Measurements from ENCODE around the gene SCUBE2. TPM values are rescaled to one million over a fixed set of nuclear protein-coding genes. Genes with fewer than 3 reads are reported as not detected.
"Not testable (repeated sequence)": the region's sequence is repeated elsewhere in the genome, so short reads cannot be mapped to it uniquely, and the experiment has no call there.

The SCUBE2 gene
- total RNA-seq, 1 donor, result 0.54 TPM

DNA sequence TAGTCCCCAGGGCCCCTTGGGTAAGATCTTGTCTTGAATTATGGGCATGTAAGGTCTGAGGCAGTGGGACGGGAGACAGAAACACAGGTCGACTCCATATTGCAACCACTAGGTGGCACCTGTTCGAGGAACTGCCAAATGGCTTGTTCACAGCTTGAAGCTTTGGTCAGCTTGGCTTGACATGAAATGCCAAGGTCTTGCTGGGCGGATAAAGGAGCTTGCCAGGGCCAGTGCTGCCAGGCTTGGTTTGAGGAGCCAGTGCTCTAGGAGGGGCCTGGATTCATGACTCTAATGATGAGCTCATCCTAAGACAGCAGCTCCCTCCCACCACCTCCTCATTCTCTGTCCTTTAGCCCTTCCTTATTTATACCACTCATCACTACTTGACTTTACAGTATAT, 75.7 kb downstream of the SCUBE2 start:
- TF ChIP-seq, protein P1, sequence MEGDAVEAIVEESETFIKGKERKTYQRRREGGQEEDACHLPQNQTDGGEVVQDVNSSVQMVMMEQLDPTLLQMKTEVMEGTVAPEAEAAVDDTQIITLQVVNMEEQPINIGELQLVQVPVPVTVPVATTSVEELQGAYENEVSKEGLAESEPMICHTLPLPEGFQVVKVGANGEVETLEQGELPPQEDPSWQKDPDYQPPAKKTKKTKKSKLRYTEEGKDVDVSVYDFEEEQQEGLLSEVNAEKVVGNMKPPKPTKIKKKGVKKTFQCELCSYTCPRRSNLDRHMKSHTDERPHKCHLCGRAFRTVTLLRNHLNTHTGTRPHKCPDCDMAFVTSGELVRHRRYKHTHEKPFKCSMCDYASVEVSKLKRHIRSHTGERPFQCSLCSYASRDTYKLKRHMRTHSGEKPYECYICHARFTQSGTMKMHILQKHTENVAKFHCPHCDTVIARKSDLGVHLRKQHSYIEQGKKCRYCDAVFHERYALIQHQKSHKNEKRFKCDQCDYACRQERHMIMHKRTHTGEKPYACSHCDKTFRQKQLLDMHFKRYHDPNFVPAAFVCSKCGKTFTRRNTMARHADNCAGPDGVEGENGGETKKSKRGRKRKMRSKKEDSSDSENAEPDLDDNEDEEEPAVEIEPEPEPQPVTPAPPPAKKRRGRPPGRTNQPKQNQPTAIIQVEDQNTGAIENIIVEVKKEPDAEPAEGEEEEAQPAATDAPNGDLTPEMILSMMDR (IDR thresholded peaks at IDR 0.05; ENCODE audit: insufficient read depth, low read length), result peak; percentile 79
- no peak overlapping the region for H3K4me3 ChIP-seq (ENCODE audit: low read depth, low read length)
- peak; percentile 83 for DNase-seq (ENCODE audit: low read depth)

DNA sequence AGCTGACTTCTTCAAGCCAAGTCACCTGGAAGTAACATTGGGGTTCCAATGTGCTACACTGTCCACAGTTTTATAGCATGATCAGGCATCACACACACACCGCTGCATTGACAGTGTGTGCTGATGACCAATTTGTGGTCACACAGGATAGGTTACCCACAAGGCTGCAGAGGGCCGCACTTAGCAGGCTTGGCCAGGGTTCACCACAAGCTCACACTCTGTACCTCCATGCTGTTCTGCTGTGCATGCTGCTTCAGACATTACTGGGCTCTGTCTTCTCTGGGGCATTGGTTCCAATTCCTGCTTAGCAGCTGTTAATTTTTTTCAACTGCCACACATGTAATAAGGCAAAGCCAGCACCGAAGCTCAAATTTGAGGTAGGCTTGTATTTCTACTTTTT, 76.6 kb downstream of the SCUBE2 start:
- H3K4me3 ChIP-seq (ENCODE audit: low read depth, low read length), result no peak overlapping the region
- TF ChIP-seq, protein P1 (IDR thresholded peaks at IDR 0.05; ENCODE audit: insufficient read depth, low read length), result no peak
- no peak for DNase-seq (ENCODE audit: low read depth)

DNA sequence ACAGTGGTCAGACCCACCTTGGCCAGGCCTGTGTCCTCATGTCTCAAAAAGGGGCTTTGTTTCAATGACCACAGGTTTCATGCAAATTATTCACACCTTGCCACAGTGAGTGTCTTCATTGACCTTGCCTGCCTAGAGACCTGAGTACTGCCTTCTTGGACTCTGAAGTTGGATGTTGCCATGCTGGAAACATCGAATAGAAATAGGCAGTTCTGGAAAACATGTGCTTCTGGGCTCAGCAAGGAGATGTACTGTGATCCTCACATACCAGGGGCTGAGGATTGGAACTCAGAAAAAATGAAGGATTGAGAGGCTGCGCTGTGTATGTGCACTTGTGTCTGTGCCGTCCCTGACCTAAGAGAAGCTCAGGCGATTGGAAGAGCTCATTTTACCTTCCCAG, 78.0 kb downstream of the SCUBE2 start:
- no peak overlapping the region for H3K4me3 ChIP-seq (ENCODE audit: low read depth, low read length)
- TF ChIP-seq, protein P1 (IDR thresholded peaks at IDR 0.05; ENCODE audit: insufficient read depth, low read length), result no peak
- no peak for DNase-seq (ENCODE audit: low read depth)

DNA sequence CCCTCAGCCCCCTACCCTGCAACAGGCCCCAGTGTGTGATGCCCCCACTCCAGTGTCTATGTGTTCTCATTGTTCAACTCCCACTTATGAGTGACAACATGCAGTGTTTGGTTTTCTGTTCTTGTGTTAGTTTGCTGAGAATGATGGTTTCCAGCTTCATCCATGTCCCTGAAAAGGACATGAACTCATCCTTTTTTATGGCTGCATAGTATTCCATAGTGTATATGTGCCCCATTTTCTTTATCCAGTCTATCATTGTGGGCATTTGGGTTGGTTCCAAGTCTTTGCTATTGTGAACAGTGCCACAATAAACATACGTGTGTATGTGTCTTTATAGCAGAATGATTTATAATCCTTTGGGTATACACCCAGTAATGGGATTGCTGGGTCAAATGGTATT, 81.9 kb downstream of the SCUBE2 start:
- DNase-seq (ENCODE audit: low read depth); H3K4me3 ChIP-seq (ENCODE audit: low read depth, low read length): not testable (repeated sequence)

DNA sequence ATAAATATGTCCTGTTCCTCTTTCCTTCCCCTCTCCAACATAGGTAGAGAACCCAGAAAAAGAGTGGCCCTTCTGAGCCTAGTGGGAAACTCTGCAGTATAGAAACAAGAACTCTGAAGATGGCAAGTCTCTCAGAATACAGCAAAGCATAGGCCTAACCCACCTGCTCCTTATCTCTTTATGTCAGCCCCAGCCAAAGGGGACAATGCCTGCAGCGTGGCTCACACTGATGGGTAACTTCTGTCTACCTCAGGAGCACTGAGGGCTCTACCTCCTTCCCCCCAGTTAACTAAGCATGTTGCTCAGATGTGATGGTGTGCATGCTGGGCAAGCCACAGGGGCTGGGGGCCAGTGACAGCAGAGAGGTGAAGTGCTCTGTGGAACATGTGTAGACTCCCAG, 82.7 kb downstream of the SCUBE2 start:
- H3K4me3 ChIP-seq (ENCODE audit: low read depth, low read length), result no peak overlapping the region
- no peak for DNase-seq (ENCODE audit: low read depth)
- TF ChIP-seq, protein P1 (IDR thresholded peaks at IDR 0.05; ENCODE audit: insufficient read depth, low read length), result no peak

DNA sequence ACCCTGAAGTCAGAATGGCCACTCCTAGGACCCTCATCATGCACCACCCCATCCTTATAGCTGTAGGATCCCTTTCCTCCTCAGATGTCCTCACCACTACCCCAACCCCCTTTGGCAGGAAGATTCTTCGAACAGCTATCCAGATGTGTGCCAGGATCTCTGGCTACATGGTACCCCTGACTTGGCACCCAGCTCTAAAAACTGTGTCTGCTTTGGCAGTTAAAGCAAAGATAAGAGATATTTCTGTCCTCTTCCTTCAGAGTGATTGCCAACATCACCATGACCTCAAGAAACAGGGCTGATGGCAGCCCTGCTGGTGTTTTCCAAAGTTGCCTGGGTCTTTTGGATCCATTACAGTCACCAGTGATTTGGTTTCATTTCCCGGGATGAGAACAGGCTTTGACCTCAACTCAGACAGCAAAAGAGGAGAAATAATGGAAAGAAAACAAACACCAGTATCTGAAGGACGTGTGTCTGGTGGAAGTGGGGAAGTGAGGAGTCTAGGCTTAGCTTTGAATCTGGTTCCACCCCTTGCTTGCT, 83.3 kb downstream of the SCUBE2 start:
- TF ChIP-seq, protein P1 (IDR thresholded peaks at IDR 0.05; ENCODE audit: insufficient read depth, low read length), result no peak
- DNase-seq (ENCODE audit: low read depth), result no peak
- no peak overlapping the region for H3K4me3 ChIP-seq (ENCODE audit: low read depth, low read length)

DNA sequence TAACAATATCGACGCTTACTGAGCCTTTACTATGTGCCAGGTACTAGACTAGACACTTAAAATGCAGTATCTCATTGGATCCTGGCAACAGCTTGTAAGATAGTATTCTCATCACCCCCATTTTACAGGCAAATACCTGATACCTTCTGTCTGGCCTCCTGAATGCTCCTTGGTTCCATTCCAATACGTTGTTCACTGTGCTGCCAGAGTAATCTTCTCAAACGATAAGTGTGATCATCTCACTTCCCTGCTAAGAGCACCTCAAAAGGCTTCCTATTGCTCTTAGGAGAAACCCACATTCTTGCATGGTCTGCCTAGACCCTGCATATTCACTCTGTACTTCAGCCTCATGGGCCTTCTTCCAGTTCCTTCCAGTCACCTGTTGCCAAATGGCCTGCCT, 86.3 kb downstream of the SCUBE2 start:
- H3K4me3 ChIP-seq (ENCODE audit: low read depth, low read length), result no peak overlapping the region
- no peak for DNase-seq (ENCODE audit: low read depth)
- TF ChIP-seq, protein P1 (IDR thresholded peaks at IDR 0.05; ENCODE audit: insufficient read depth, low read length), result no peak
